Tibial nerve (tissue), 4 donors: Measurements from ENCODE around the gene NAA60.

Experiments used
- CTCF ChIP-seq, 5 experiments: fragments of 200-600 bp in 3 of 5; fragments of 450-650 bp in 2 of 5; sonication (generic) in 3 of 5; IDR thresholded peaks; one replicate each; pipeline ENCODE4 v1.5.1; 2016 to 2019; ENCODE audit warnings: antibody characterized with exemption in 5 of 5, mild to moderate bottlenecking in 3 of 5, moderate library complexity in 2 of 5
- EP300 ChIP-seq, 2 donors: sonication (generic); formaldehyde crosslinking; IDR thresholded peaks; one replicate each; pipeline ENCODE4 v1.6.1; 2017; ENCODE audit warnings: antibody characterized with exemption in 2 of 2, mild to moderate bottlenecking in 1 of 2
- POLR2A ChIP-seq, 2 donors: fragments of 450-650 bp; IDR thresholded peaks; one replicate each; pipeline ENCODE4 v1.6.1; 2017; ENCODE audit warnings: antibody characterized with exemption in 2 of 2, mild to moderate bottlenecking in 2 of 2, moderate library complexity in 2 of 2

DNA sequence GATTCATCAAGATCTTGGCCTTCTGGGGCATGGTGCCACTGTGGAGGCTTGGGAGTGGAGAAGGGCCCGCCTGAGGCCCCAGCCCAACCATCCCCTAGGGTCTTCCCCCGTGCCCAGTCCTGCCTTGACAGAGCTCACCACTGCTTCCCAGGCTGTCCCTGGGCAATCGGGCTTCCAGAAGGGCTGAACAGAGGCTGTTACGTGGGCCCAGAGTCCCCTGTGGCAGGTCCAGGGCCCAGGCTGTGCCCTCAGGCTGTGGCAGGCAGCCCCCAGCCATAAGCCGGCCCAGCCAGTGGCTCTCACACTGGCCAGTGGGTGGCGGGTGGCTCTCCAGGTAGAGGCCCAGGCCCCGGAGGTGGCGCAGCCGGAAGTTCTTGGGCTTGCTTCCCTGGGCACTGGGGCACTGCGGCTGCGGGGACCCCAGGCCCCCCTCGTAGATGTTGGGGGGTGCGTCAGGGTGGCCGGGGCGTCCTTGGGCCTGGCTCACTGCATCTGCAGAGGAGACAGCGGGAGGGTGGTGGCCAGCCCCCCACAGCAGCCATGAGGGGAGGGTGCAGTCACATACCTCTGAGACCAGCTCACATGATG lies 51.0 kb downstream of the NAA60 start:
- TF ChIP-seq POLR2A (IDR thresholded peaks at IDR 0.05), result no peak
- TF ChIP-seq CTCF (IDR thresholded peaks at IDR 0.05), result no peak
- no peak for TF ChIP-seq EP300 (IDR thresholded peaks at IDR 0.05)
